K562 (cell line): ENCODE measurements around the gene GIPC3. TPM values are rescaled to one million over a fixed set of nuclear protein-coding genes. Genes with fewer than 3 reads are reported as not detected.
A peak's percentile ranks its signal among the peaks of the same experiment; 100 is the strongest.

ENCODE experiments used
- ATAC-seq: fragments of 200-7000 bp; cut with Tn5 transposase; 3 replicates; pipeline ENCODE4 v1.9.1; 2020; ENCODE audit warnings: moderate library complexity
- BruUV-seq: library from RNA; stranded (reverse); fragments of 400-500 nt; replicated peaks from 2 replicates; lab custom pipeline; 2021; lab: Mats Ljungman, UMichigan
- CTCF ChIA-PET: fragments of 300-600 bp; formaldehyde crosslinking; extraction: SDS; loops from one replicate; lab custom pipeline; 2021; ENCODE audit warnings: low intra/inter-chr PET ratio; lab: Yijun Ruan, JAX
- POLR2A ChIA-PET: fragments of 300-600, 350-650 bp; sonication (Branson Sonifier 250); formaldehyde crosslinking; extraction: SDS; loops from one replicate; lab custom pipeline; 2021; ENCODE audit warnings: antibody characterized with exemption, inconsistent platforms; lab: Yijun Ruan, JAX
- DNase-seq, 4 experiments: peaks; one replicate each; pipeline versions ENCODE4 v3.0.0 to v3.0.0-alpha.2; 2011 to 2018; ENCODE audit warnings: low spot score in 3 of 4, mixed read lengths in 3 of 4; ENCODE audit errors: extremely low read depth in 1 of 4
- FAIRE-seq: peaks from 2 replicates; lab custom pipeline; 2011; peaks lifted over from hg19 to GRCh38; lab: Jason Lieb, UNC
- H2AFZ ChIP-seq: 2 replicates; pipeline ENCODE4 v1.6.0; 2011; ENCODE audit warnings: low read depth, low read length, control low read depth, inconsistent platforms
- H3K27ac ChIP-seq: fragments of 200-600 bp; 3 replicates; pipeline ENCODE4 v1.8.0; 2011; ENCODE audit warnings: low read depth, mild to moderate bottlenecking, control low read depth, inconsistent platforms, low read length, moderate library complexity, mixed read lengths; ENCODE audit errors: extremely low read depth
- H3K27me3 ChIP-seq, 2 experiments: fragments of 300-600 bp in 1 of 2; 2 replicates in 1 of 2; 3 replicates in 1 of 2; pipeline versions ENCODE4 v1.6.0 to v1.8.0; 2011; ENCODE audit warnings: inconsistent platforms in 2 of 2, low read length in 2 of 2, mild to moderate bottlenecking in 1 of 2, mixed read lengths in 1 of 2, moderate library complexity in 1 of 2; ENCODE audit not compliant: control insufficient read depth in 2 of 2, insufficient read depth in 2 of 2
- H3K36me3 ChIP-seq: fragments of 300-600 bp; 3 replicates; pipeline ENCODE4 v1.8.0; 2011; ENCODE audit warnings: mild to moderate bottlenecking, low read length, inconsistent platforms; ENCODE audit not compliant: control insufficient read depth, insufficient read depth
- H3K4me1 ChIP-seq, 2 experiments: fragments of 200-600 bp in 1 of 2; replicated peaks in 1 of 2; 2 replicates in 1 of 2; 3 replicates in 1 of 2; pipeline versions ENCODE4 v1.5.1 to v1.8.0; 2011; ENCODE audit warnings: inconsistent platforms in 2 of 2, low read length in 2 of 2, mild to moderate bottlenecking in 1 of 2, mixed read lengths in 1 of 2, moderate library complexity in 1 of 2; ENCODE audit not compliant: control insufficient read depth in 2 of 2, insufficient read depth in 2 of 2
- H3K4me2 ChIP-seq: 2 replicates; pipeline ENCODE4 v1.6.1; 2011; ENCODE audit warnings: low read length, control low read depth, inconsistent platforms, mixed read lengths; ENCODE audit not compliant: insufficient read depth
- H3K4me3 ChIP-seq: fragments of 200-600 bp; sonication (generic), shearing (Covaris generic); 2 replicates; pipeline ENCODE4 v1.5.1; 2016; ENCODE audit warnings: control low read depth, inconsistent platforms
- H3K79me2 ChIP-seq: fragments of 200-600 bp; 3 replicates; pipeline ENCODE4 v1.8.0; 2011; ENCODE audit warnings: low read length, inconsistent platforms; ENCODE audit not compliant: control insufficient read depth, insufficient read depth
- H3K9ac ChIP-seq, 2 experiments: 2 replicates each; pipeline versions ENCODE4 v1.6.0 to v1.6.1; 2011; ENCODE audit warnings: low read depth in 2 of 2, low read length in 2 of 2, control low read depth in 1 of 2, inconsistent platforms in 1 of 2, mild to moderate bottlenecking in 1 of 2, mixed read lengths in 1 of 2; ENCODE audit not compliant: insufficient read depth in 1 of 2
- H3K9me1 ChIP-seq: one replicate; pipeline ENCODE4 v1.6.0; 2011; ENCODE audit warnings: inconsistent platforms, mild to moderate bottlenecking, low read length, moderate library complexity; ENCODE audit not compliant: control insufficient read depth, insufficient read depth
- H3K9me3 ChIP-seq: replicated peaks from 2 replicates; pipeline ENCODE4 v1.5.1; 2011; ENCODE audit warnings: low read depth, low read length, inconsistent platforms; ENCODE audit not compliant: control insufficient read depth, insufficient read depth
- H4K20me1 ChIP-seq: replicated peaks from 2 replicates; pipeline ENCODE4 v1.6.1; 2011; ENCODE audit warnings: low read length, inconsistent platforms, mixed read lengths; ENCODE audit not compliant: control insufficient read depth, insufficient read depth
- ID3 ChIP-seq, 2 experiments: fragments of 250-450 bp in 1 of 2; fragments of 450-650 bp in 1 of 2; sonication (Bioruptor Pico) in 1 of 2; IDR thresholded peaks; 2 replicates each; pipeline versions ENCODE4 v1.6.1 to v1.8.0; 2016 to 2021; ENCODE audit warnings: mild to moderate bottlenecking in 2 of 2, moderate library complexity in 2 of 2, missing compliant biosample characterization in 1 of 2, missing genetic modification characterization in 1 of 2
- POLR2G ChIP-seq: fragments of 200-400 bp; formaldehyde crosslinking; IDR thresholded peaks from 2 replicates; pipeline ENCODE4 v1.6.1; 2017; ENCODE audit warnings: low read depth, mild to moderate bottlenecking, antibody characterized with exemption, low read length, moderate library complexity
- RBFOX2 ChIP-seq: fragments of 200-400 bp; formaldehyde crosslinking; IDR thresholded peaks from 2 replicates; pipeline ENCODE4 v1.6.1; 2017; ENCODE audit warnings: low read depth, mild to moderate bottlenecking, low read length, moderate library complexity
- WHSC1 ChIP-seq: IDR thresholded peaks from one replicate; pipeline ENCODE4 v1.6.1; 2012; ENCODE audit warnings: low read length, control low read depth, inconsistent platforms
- ZBTB33 ChIP-seq: sonication (generic); formaldehyde crosslinking; IDR thresholded peaks from 2 replicates; pipeline ENCODE4 v1.8.1; 2023; ENCODE audit warnings: mild to moderate bottlenecking, missing genetic modification reagents
- WGBS: fragments of 100-300 bp; shearing (Covaris generic); methylation state at CpG from one replicate; pipeline ENCODE4 v1.1.6; 2016; ENCODE audit warnings: low coverage, mixed read lengths; ENCODE audit not compliant: insufficient coverage; ENCODE audit errors: missing lambda C conversion rate; 5-methylcytosine and 5-hydroxymethylcytosine counted together
- in situ Hi-C: fragments of 300-500 bp; cut with MboI; formaldehyde crosslinking; loops from 4 replicates; pipeline ENCODE4 v1.15.0; 2018; ENCODE audit warnings: inconsistent platforms, mixed read lengths
- intact Hi-C: fragments of 100-400 bp; cut with micrococcal nuclease; formaldehyde crosslinking; loops from 2 replicates; pipeline ENCODE4 v1.14.2; 2022
- polyA plus RNA-seq, 8 experiments: library from polyadenylated mRNA; depleted of rRNA in 4 of 8; stranded (reverse) in 5 of 8; unstranded in 3 of 8; fragments of >200 nt; fragmentation: Nextera tagmentation in 2 of 8; fragmentation: Illumina TruSeq in 1 of 8; extraction: Ambion mirVana in 2 of 8; extraction: Trizol in 1 of 8; gene quantifications; 2 replicates each; pipeline versions ENCODE4 v1.2.1 to v1.2.3, GENCODE V29; 2011 to 2014; ENCODE audit warnings: inconsistent platforms in 1 of 8, missing spikeins in 1 of 8
- total RNA-seq, 7 experiments: library from RNA; depleted of rRNA in 6 of 7; stranded (reverse); fragments of >200 nt in 6 of 7; fragmentation: Illumina TruSeq in 2 of 7; extraction: Trizol in 2 of 7; gene quantifications; 2 replicates each; pipeline versions ENCODE4 v1.2.1 to v1.2.3, GENCODE V29; 2011 to 2021; ENCODE audit warnings: low replicate concordance in 1 of 7

The GIPC3 gene
- total and polyA plus RNA-seq, 9 of the 15 experiments (the other 6 are each of a cell fraction or from before 2014, with no cell fraction given), result 0.03 to 3.6 (median 1.5) TPM; not detected in 1

GRCh38 chr19:3595521-3596061 is 10.3 kb downstream of the GIPC3 start:
- in situ Hi-C loops, result no loop called here
- ChIA-PET CTCF (no interaction called here), POLR2A (interaction anchor here (0.9 to 1.2 kb wide), 2 partner anchors 12 to 19 kb away, joined by 3 to 4 read pairs; no protein-coding TSS in a partner anchor)

More at GRCh38 chr19:3595521-3596061, 10.3 kb downstream of the GIPC3 start:
- peaks cover 14% of the 10 kb centered on the region; the same call in 1 of the 3 replicates for H3K36me3 ChIP-seq
- intact Hi-C loops, result no loop called here
- no peak for ATAC-seq
- no peak overlapping the region; a peak in 1 of 4 replicates for H3K9ac ChIP-seq
- no peak for FAIRE-seq
- H3K27me3 ChIP-seq, result no peaks in the 10 kb centered on the region
- TF ChIP-seq POLR2G (peak; percentile 40; the same call in 1 of the 2 replicates), RBFOX2 (0 out of 2 replicates have a peak, but pooled peaks have one; percentile 19), ZBTB33 (CRISPR knock-in tag) (peak; percentile 41; the same call in 1 of the 2 replicates), WHSC1 (no peak), ID3 (CRISPR knock-in tag; IDR thresholded peaks at IDR 0.05) (no peak), ID3 (tag; IDR thresholded peaks at IDR 0.05) (no peak)
- BruUV-seq, result no TSS peak
- H3K27ac ChIP-seq, result no peak overlapping the region
- H4K20me1 ChIP-seq, result no peaks in the 10 kb centered on the region
- peaks cover 14% of the 10 kb centered on the region for H3K9me3 ChIP-seq
- H3K9me1 ChIP-seq, result no peaks in the 10 kb centered on the region
- DNase-seq, result no peak
- H3K79me2 ChIP-seq, result no peaks in the 10 kb centered on the region
- H2AFZ ChIP-seq, result no peak overlapping the region
- no peak overlapping the region for H3K4me3 ChIP-seq
- H3K4me2 ChIP-seq, result no peak overlapping the region
- WGBS, result 96% methylated on average over 18 of the region's 34 CpGs
- peaks cover 0 to 20% of the 10 kb centered on the region in 2 experiments; a peak in 1 of 5 replicates for H3K4me1 ChIP-seq
